ENCODE data around the gene DNASE1L3. TPM values are rescaled to one million over a fixed set of nuclear protein-coding genes. Genes with fewer than 3 reads are reported as not detected.

The DNASE1L3 gene
- total and polyA plus RNA-seq, 2 of the 13 experiments (the other 11 are each of a cell fraction or from before 2014, with no cell fraction given) = 0.86 to 1.7 TPM

GRCh38 chr3:58144478-58145325 is 66.1 kb downstream of the DNASE1L3 start (continued):
- no peak for TF ChIP-seq TIGD3 (CRISPR knock-in tag; IDR thresholded peaks at IDR 0.05; ENCODE audit: borderline replicate concordance)
- no peak for TF ChIP-seq ZNF883 (CRISPR knock-in tag; IDR thresholded peaks at IDR 0.05; ENCODE audit: not compliant biosample characterization)
- TF ChIP-seq ZSCAN20 (CRISPR knock-in tag; IDR thresholded peaks at IDR 0.05; ENCODE audit: borderline replicate concordance) = no peak
- no peak for TF ChIP-seq YEATS4 (CRISPR knock-in tag; IDR thresholded peaks at IDR 0.05; ENCODE audit: borderline replicate concordance)
- no peak for TF ChIP-seq CREB1 (IDR thresholded peaks at IDR 0.05)
- peak; percentile 54 for TF ChIP-seq CREB1 (CRISPR knock-in tag; IDR thresholded peaks at IDR 0.05)
- no peak for TF ChIP-seq ZFP41 (CRISPR knock-in tag; IDR thresholded peaks at IDR 0.05; ENCODE audit: borderline replicate concordance)
- no peak for TF ChIP-seq JDP2 (CRISPR knock-in tag; IDR thresholded peaks at IDR 0.05; ENCODE audit: borderline replicate concordance)
- TF ChIP-seq ZNF441 (CRISPR knock-in tag; IDR thresholded peaks at IDR 0.05; ENCODE audit: borderline replicate concordance) = no peak
- TF ChIP-seq ZNF180 (CRISPR knock-in tag; IDR thresholded peaks at IDR 0.05; ENCODE audit: borderline replicate concordance, low read depth) = no peak
- no peak for TF ChIP-seq ZUFSP (CRISPR knock-in tag; IDR thresholded peaks at IDR 0.05; ENCODE audit: borderline replicate concordance)
- peak; percentile 66 for TF ChIP-seq FOXP4 (CRISPR knock-in tag; IDR thresholded peaks at IDR 0.05)
- TF ChIP-seq HMG20B (CRISPR knock-in tag; conservative IDR thresholded peaks at IDR 0.05) = 0 out of 2 replicates have a peak, but pooled peaks have one; percentile 24
- TF ChIP-seq TBX3 (IDR thresholded peaks at IDR 0.05; ENCODE audit: borderline replicate concordance) = peak; percentile 91; the same call in 1 of the 2 replicates
- TF ChIP-seq ZNF75D (CRISPR knock-in tag; IDR thresholded peaks at IDR 0.05; ENCODE audit: borderline replicate concordance) = no peak
- TF ChIP-seq ZNF629 (CRISPR knock-in tag; conservative IDR thresholded peaks at IDR 0.05) = no peak
- TF ChIP-seq ZNF121 (CRISPR knock-in tag; IDR thresholded peaks at IDR 0.05) = no peak
- TF ChIP-seq ZNF496 (CRISPR knock-in tag; IDR thresholded peaks at IDR 0.05; ENCODE audit: insufficient replicate concordance) = no peak
- TF ChIP-seq BORCS8-MEF2B (CRISPR knock-in tag; IDR thresholded peaks at IDR 0.05) = no peak
- peak; percentile 35; the same call in 1 of the 2 replicates for TF ChIP-seq ATF1 (CRISPR knock-in tag; IDR thresholded peaks at IDR 0.05)
- no peak for TF ChIP-seq NR0B2 (CRISPR knock-in tag; IDR thresholded peaks at IDR 0.05)
- no peak for TF ChIP-seq ZNF24 (IDR thresholded peaks at IDR 0.05)
- no peak for TF ChIP-seq PRPF4 (IDR thresholded peaks at IDR 0.05; ENCODE audit: low read depth, low read length, poor library complexity, severe bottlenecking)
- TF ChIP-seq ZNF746 (CRISPR knock-in tag; IDR thresholded peaks at IDR 0.05) = no peak
